GM12878 (cell line): ENCODE measurements around the gene AP1B1. TPM values are rescaled to one million over a fixed set of nuclear protein-coding genes. Genes with fewer than 3 reads are reported as not detected.

Source experiments
- ATAC-seq: fragments of 200-7000 bp; cut with Tn5 transposase; 3 replicates; pipeline ENCODE4 v1.9.1; 2020; ENCODE audit warnings: mild to moderate bottlenecking, moderate library complexity
- BruUV-seq: library from RNA; stranded (reverse); fragments of 400-500 nt; replicated peaks from 2 replicates; lab custom pipeline; 2021; lab: Mats Ljungman, UMichigan
- CTCF ChIA-PET: fragments of 300-600 bp; sonication (Branson Sonifier 250); formaldehyde crosslinking; extraction: SDS; loops from one replicate; lab custom pipeline; 2021; ENCODE audit warnings: inconsistent platforms; lab: Yijun Ruan, JAX
- POLR2A ChIA-PET: fragments of 350-600 bp; formaldehyde crosslinking; extraction: SDS; loops from one replicate; lab custom pipeline; 2021; ENCODE audit warnings: inconsistent platforms; lab: Charles Lee
- RAD21 ChIA-PET: fragments of 300-600 bp; sonication (Branson Sonifier 250); formaldehyde crosslinking; loops from one replicate; lab custom pipeline; 2023; ENCODE audit warnings: antibody characterized with exemption; ENCODE audit not compliant: unreplicated experiment; lab: Charles Lee
- SMC1A ChIA-PET: fragments of 300-600 bp; sonication (Branson Sonifier 250); formaldehyde crosslinking; loops from one replicate; lab custom pipeline; 2023; ENCODE audit not compliant: unreplicated experiment, uncharacterized antibody; lab: Charles Lee
- DNase-seq: peaks from one replicate; pipeline ENCODE4 v3.0.0-alpha.2; 2011; ENCODE audit warnings: low read depth, low spot score
- FAIRE-seq: peaks from 3 replicates; lab custom pipeline; 2011; peaks lifted over from hg19 to GRCh38; lab: Jason Lieb, UNC
- H2AFZ ChIP-seq: 2 replicates; pipeline ENCODE4 v1.6.0; 2011; ENCODE audit warnings: low read depth, low read length, control low read depth; ENCODE audit not compliant: control insufficient read depth
- H3K27ac ChIP-seq: 2 replicates; pipeline ENCODE4 v1.5.1; 2011; ENCODE audit warnings: control low read depth; ENCODE audit not compliant: control insufficient read depth, insufficient read depth
- H3K27me3 ChIP-seq, 2 experiments: replicated peaks in 1 of 2; 2 replicates each; pipeline versions ENCODE4 v1.6.0 to v1.6.1; 2011; ENCODE audit warnings: low read length in 1 of 2; ENCODE audit not compliant: control insufficient read depth in 2 of 2, insufficient read depth in 2 of 2
- H3K36me3 ChIP-seq, 2 experiments: 2 replicates each; pipeline ENCODE4 v1.5.1; 2011; ENCODE audit warnings: low read length in 1 of 2; ENCODE audit not compliant: control insufficient read depth in 2 of 2, insufficient read depth in 2 of 2
- H3K4me1 ChIP-seq: 2 replicates; pipeline ENCODE4 v1.6.1; 2011; ENCODE audit warnings: mild to moderate bottlenecking, low read length, moderate library complexity, mixed read lengths; ENCODE audit not compliant: control insufficient read depth, insufficient read depth
- H3K4me2 ChIP-seq: 2 replicates; pipeline ENCODE4 v1.6.0; 2011; ENCODE audit warnings: control low read depth; ENCODE audit not compliant: control insufficient read depth, insufficient read depth
- H3K4me3 ChIP-seq: fragments of 200-600 bp; sonication (generic); 2 replicates; pipeline ENCODE4 v1.5.1; 2016
- H3K79me2 ChIP-seq: 2 replicates; pipeline ENCODE4 v1.6.0; 2011; ENCODE audit warnings: low read length; ENCODE audit not compliant: control insufficient read depth, insufficient read depth
- H3K9ac ChIP-seq: 2 replicates; pipeline ENCODE4 v1.8.0; 2011; ENCODE audit warnings: low read length, control low read depth, mixed read lengths; ENCODE audit not compliant: control insufficient read depth, insufficient read depth
- H3K9me3 ChIP-seq: replicated peaks from 3 replicates; pipeline ENCODE4 v1.5.1; 2011; ENCODE audit warnings: mild to moderate bottlenecking, low read length; ENCODE audit not compliant: control insufficient read depth, insufficient read depth
- H4K20me1 ChIP-seq: 2 replicates; pipeline ENCODE4 v1.6.0; 2011; ENCODE audit not compliant: control insufficient read depth, insufficient read depth
- CBFB ChIP-seq: IDR thresholded peaks from 2 replicates; pipeline ENCODE4 v1.6.1; 2016; ENCODE audit warnings: antibody characterized with exemption, low read depth
- EGR1 ChIP-seq, 2 experiments: IDR thresholded peaks; 1 replicate in 1 of 2; 2 replicates in 1 of 2; pipeline ENCODE4 v1.6.1; 2011 to 2012; ENCODE audit warnings: low read depth in 2 of 2, low read length in 2 of 2, borderline replicate concordance in 1 of 2, mild to moderate bottlenecking in 1 of 2, moderate library complexity in 1 of 2
- IKZF2 ChIP-seq, 2 experiments: fragments of 450-650 bp; IDR thresholded peaks; 2 replicates each; pipeline ENCODE4 v1.6.1; 2017; ENCODE audit warnings: mild to moderate bottlenecking in 2 of 2, moderate library complexity in 2 of 2
- NBN ChIP-seq: fragments of 450-650 bp; IDR thresholded peaks from 2 replicates; pipeline ENCODE4 v1.6.1; 2016
- SREBF1 ChIP-seq: IDR thresholded peaks from 2 replicates; pipeline ENCODE4 v1.6.1; 2012; ENCODE audit warnings: mild to moderate bottlenecking, low read length
- SRF ChIP-seq, 2 experiments: IDR thresholded peaks; 2 replicates each; pipeline ENCODE4 v1.6.1; 2011; ENCODE audit warnings: low read depth in 2 of 2, low read length in 2 of 2, mild to moderate bottlenecking in 1 of 2, moderate library complexity in 1 of 2
- SUZ12 ChIP-seq: fragments of 200-600 bp; sonication (generic); IDR thresholded peaks from one replicate; pipeline ENCODE4 v1.6.1; 2018; ENCODE audit warnings: antibody characterized with exemption, mild to moderate bottlenecking; ENCODE audit not compliant: unreplicated experiment
- TARDBP ChIP-seq: IDR thresholded peaks from 2 replicates; pipeline ENCODE4 v1.6.1; 2016; ENCODE audit warnings: borderline replicate concordance
- TCF12 ChIP-seq: IDR thresholded peaks from 2 replicates; pipeline ENCODE4 v1.6.1; 2011; ENCODE audit warnings: low read depth, mild to moderate bottlenecking, low read length
- in situ Hi-C: fragments of 300-500 bp; cut with MboI; formaldehyde crosslinking; loops from 9 replicates; pipeline ENCODE4 v1.14.3; 2018; ENCODE audit warnings: mixed read lengths
- intact Hi-C: fragments of 100-400 bp; cut with micrococcal nuclease; formaldehyde crosslinking; loops from one replicate; pipeline ENCODE4 v1.14.2; 2022; ENCODE audit not compliant: unreplicated experiment
- polyA plus RNA-seq, 11 experiments: library from polyadenylated mRNA; depleted of rRNA in 4 of 11; unstranded in 6 of 11; stranded (reverse) in 5 of 11; fragments of >200 nt; fragmentation: Nextera tagmentation in 4 of 11; fragmentation: Illumina TruSeq in 1 of 11; extraction: Ambion mirVana in 4 of 11; extraction: Trizol in 1 of 11; gene quantifications; 1 replicate in 1 of 11; 2 replicates in 10 of 11; pipeline versions ENCODE4 v1.2.1 to v1.2.3, GENCODE V29; 2011 to 2016; ENCODE audit warnings: inconsistent platforms in 2 of 11, missing spikeins in 2 of 11, low read depth in 1 of 11
- total RNA-seq, 4 experiments: library from RNA; depleted of rRNA in 3 of 4; stranded (reverse); fragments of >200 nt in 3 of 4; fragmentation: Illumina TruSeq in 1 of 4; extraction: Trizol in 1 of 4; gene quantifications; 2 replicates each; pipeline versions ENCODE4 v1.2.1 to v1.2.3, GENCODE V29; 2013 to 2021
- TF ChIP-seq, protein P1 (sequence below): IDR thresholded peaks from 2 replicates; pipeline ENCODE4 v1.6.1; 2011; ENCODE audit warnings: low read depth, low read length, improper control_type of control experiment, borderline replicate concordance
- TF ChIP-seq, protein P2 (sequence below): fragments of 450-650 bp; IDR thresholded peaks from 2 replicates; pipeline ENCODE4 v1.6.1; 2016; ENCODE audit warnings: mild to moderate bottlenecking, moderate library complexity, borderline replicate concordance
- TF ChIP-seq, protein P3 (sequence below): IDR thresholded peaks from 2 replicates; pipeline ENCODE4 v1.6.1; 2011; ENCODE audit warnings: borderline replicate concordance, low read depth, mild to moderate bottlenecking, moderate library complexity, mixed read lengths, low read length; ENCODE audit not compliant: insufficient read depth; ENCODE audit errors: extremely low read length
- TF ChIP-seq, protein P4 (sequence below): fragments of 450-650 bp; IDR thresholded peaks from 2 replicates; pipeline ENCODE4 v1.6.1; 2017; ENCODE audit warnings: mild to moderate bottlenecking
- TF ChIP-seq, protein P5 (sequence below): IDR thresholded peaks from 2 replicates; pipeline ENCODE4 v1.6.1; 2011; ENCODE audit warnings: mild to moderate bottlenecking, low read depth, low read length, moderate library complexity; ENCODE audit not compliant: insufficient replicate concordance

Gene AP1B1
- total and polyA plus RNA-seq, 10 of the 15 experiments (the other 5 are each of a cell fraction or from before 2014, with no cell fraction given), result 2.1 to 98.6 (median 57.8) TPM

DNA sequence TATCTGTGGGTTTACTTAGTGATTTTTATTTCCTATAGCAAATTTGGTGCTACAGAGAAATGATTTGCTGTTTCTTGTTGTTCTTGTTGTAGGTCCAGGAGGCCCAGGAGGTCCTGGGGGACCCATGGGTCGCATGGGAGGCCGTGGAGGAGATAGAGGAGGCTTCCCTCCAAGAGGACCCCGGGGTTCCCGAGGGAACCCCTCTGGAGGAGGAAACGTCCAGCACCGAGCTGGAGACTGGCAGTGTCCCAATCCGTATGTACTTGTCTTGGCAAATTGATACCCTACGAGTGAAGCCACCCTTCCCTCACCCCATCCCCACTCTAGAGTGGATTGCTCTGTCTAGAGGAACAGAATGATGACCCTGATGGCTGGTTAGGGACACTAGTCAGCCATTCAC, 89.7 kb downstream of the AP1B1 start (continued):
- TF ChIP-seq IKZF2 (IDR thresholded peaks at IDR 0.05) (no peak), EGR1 (IDR thresholded peaks at IDR 0.05; ENCODE audit: borderline replicate concordance in 1 of 2, low read depth in 2 of 2, low read length in 2 of 2) (no peak), CBFB (no peak), TCF12 (no peak), SUZ12 (no peak)
- TF ChIP-seq, protein P1, sequence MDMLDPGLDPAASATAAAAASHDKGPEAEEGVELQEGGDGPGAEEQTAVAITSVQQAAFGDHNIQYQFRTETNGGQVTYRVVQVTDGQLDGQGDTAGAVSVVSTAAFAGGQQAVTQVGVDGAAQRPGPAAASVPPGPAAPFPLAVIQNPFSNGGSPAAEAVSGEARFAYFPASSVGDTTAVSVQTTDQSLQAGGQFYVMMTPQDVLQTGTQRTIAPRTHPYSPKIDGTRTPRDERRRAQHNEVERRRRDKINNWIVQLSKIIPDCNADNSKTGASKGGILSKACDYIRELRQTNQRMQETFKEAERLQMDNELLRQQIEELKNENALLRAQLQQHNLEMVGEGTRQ, result no peak
- TF ChIP-seq, protein P2, sequence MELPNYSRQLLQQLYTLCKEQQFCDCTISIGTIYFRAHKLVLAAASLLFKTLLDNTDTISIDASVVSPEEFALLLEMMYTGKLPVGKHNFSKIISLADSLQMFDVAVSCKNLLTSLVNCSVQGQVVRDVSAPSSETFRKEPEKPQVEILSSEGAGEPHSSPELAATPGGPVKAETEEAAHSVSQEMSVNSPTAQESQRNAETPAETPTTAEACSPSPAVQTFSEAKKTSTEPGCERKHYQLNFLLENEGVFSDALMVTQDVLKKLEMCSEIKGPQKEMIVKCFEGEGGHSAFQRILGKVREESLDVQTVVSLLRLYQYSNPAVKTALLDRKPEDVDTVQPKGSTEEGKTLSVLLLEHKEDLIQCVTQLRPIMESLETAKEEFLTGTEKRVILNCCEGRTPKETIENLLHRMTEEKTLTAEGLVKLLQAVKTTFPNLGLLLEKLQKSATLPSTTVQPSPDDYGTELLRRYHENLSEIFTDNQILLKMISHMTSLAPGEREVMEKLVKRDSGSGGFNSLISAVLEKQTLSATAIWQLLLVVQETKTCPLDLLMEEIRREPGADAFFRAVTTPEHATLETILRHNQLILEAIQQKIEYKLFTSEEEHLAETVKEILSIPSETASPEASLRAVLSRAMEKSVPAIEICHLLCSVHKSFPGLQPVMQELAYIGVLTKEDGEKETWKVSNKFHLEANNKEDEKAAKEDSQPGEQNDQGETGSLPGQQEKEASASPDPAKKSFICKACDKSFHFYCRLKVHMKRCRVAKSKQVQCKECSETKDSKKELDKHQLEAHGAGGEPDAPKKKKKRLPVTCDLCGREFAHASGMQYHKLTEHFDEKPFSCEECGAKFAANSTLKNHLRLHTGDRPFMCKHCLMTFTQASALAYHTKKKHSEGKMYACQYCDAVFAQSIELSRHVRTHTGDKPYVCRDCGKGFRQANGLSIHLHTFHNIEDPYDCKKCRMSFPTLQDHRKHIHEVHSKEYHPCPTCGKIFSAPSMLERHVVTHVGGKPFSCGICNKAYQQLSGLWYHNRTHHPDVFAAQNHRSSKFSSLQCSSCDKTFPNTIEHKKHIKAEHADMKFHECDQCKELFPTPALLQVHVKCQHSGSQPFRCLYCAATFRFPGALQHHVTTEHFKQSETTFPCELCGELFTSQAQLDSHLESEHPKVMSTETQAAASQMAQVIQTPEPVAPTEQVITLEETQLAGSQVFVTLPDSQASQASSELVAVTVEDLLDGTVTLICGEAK, result no peak

DNA sequence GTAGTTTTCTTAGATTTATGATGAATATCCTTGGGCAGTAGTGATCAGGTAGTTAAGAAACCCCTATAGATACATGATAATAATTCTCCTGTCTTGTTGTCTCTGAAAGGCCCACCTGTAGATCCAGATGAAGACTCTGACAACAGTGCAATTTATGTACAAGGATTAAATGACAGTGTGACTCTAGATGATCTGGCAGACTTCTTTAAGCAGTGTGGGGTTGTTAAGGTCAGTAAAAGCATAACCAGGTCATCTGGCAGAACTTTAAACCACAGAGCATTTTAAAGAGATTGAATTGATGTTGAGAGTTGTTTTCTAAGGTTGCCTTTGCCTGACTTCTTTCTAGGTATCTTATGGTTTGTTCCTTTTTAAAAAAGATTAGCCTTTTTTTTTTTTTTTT, 96.0 kb downstream of the AP1B1 start:
- in situ Hi-C loops, result no loop called here
- H3K4me3 ChIP-seq, result no peak overlapping the region
- H3K79me2 ChIP-seq, result peaks cover 4% of the 10 kb centered on the region
- BruUV-seq, result no TSS peak
- FAIRE-seq (no peak), DNase-seq (no peak), ATAC-seq (no peak)
- H2AFZ ChIP-seq, result no peak overlapping the region
- H3K4me1 ChIP-seq, result peaks cover 4% of the 10 kb centered on the region; the same call in 1 of the 2 replicates
- H3K36me3 ChIP-seq, result peaks cover 29 to 78% of the 10 kb centered on the region in 2 experiments
- intact Hi-C loops, result no loop called here
- CTCF ChIA-PET, result no interaction called here
- no peaks in the 10 kb centered on the region for H3K27me3 ChIP-seq
- RAD21 ChIA-PET, result no interaction called here
- POLR2A ChIA-PET, result no interaction called here
- H3K9ac ChIP-seq, result no peak overlapping the region
- peaks cover 6% of the 10 kb centered on the region; the same call in 1 of the 2 replicates for H4K20me1 ChIP-seq
- SMC1A ChIA-PET, result no interaction called here
- no peaks in the 10 kb centered on the region for H3K9me3 ChIP-seq
- H3K4me2 ChIP-seq, result no peak overlapping the region
- H3K27ac ChIP-seq, result no peak overlapping the region
- TF ChIP-seq, protein P3, sequence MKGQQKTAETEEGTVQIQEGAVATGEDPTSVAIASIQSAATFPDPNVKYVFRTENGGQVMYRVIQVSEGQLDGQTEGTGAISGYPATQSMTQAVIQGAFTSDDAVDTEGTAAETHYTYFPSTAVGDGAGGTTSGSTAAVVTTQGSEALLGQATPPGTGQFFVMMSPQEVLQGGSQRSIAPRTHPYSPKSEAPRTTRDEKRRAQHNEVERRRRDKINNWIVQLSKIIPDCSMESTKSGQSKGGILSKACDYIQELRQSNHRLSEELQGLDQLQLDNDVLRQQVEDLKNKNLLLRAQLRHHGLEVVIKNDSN, result no peak
- TF ChIP-seq SRF (IDR thresholded peaks at IDR 0.05; ENCODE audit: low read depth in 2 of 2, low read length in 2 of 2) (no peak), NBN (no peak), SREBF1 (no peak), TARDBP (no peak)
- TF ChIP-seq, protein P4, sequence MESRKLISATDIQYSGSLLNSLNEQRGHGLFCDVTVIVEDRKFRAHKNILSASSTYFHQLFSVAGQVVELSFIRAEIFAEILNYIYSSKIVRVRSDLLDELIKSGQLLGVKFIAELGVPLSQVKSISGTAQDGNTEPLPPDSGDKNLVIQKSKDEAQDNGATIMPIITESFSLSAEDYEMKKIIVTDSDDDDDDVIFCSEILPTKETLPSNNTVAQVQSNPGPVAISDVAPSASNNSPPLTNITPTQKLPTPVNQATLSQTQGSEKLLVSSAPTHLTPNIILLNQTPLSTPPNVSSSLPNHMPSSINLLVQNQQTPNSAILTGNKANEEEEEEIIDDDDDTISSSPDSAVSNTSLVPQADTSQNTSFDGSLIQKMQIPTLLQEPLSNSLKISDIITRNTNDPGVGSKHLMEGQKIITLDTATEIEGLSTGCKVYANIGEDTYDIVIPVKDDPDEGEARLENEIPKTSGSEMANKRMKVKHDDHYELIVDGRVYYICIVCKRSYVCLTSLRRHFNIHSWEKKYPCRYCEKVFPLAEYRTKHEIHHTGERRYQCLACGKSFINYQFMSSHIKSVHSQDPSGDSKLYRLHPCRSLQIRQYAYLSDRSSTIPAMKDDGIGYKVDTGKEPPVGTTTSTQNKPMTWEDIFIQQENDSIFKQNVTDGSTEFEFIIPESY, result no peak
- TF ChIP-seq, protein P5, sequence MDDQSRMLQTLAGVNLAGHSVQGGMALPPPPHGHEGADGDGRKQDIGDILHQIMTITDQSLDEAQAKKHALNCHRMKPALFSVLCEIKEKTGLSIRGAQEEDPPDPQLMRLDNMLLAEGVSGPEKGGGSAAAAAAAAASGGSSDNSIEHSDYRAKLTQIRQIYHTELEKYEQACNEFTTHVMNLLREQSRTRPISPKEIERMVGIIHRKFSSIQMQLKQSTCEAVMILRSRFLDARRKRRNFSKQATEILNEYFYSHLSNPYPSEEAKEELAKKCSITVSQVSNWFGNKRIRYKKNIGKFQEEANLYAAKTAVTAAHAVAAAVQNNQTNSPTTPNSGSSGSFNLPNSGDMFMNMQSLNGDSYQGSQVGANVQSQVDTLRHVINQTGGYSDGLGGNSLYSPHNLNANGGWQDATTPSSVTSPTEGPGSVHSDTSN, result no peak
